ENCODE measurements around the gene HSD3B7. TPM values are rescaled to one million over a fixed set of nuclear protein-coding genes. Genes with fewer than 3 reads are reported as not detected.

HSD3B7 gene
- total and polyA plus RNA-seq, 2 of the 8 experiments (the other 6 are each of a cell fraction or from before 2014, with no cell fraction given): 2.9 to 6.6 TPM

DNA sequence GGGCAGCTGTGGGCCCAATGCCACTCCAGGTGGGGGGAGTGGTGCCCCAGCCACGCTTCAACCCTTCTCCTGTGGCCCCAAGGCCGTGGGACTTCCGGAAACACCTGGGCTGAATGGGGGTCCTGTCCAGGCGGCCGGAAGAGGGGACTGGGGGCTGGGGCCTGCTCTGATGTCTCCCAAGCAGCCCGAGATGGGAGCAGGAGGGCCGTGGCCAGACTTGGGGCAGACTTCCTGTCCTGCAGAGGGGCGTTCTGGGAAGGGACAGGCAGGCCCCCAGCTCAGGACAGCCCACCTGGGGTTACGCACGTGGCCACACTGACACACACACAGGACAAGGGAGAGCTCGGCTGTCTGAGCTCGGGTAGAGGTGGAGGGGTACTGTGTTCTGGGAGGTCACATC is 5.1 kb downstream of the HSD3B7 start:
- Histone ChIP-seq H2BK5ac (ENCODE audit: low read depth, low read length) (no peak overlapping the region), H4K91ac (replicated peaks; ENCODE audit: insufficient read length, low read length) (no peak overlapping the region), H3K18ac (ENCODE audit: extremely low read depth, low read length) (no peak overlapping the region), H2BK12ac (ENCODE audit: low read depth, low read length) (no peak overlapping the region), H3K14ac (ENCODE audit: insufficient read length) (no peak overlapping the region), H3K4ac (replicated peaks; ENCODE audit: insufficient read length, low read depth, low read length) (no peak overlapping the region), H2AK5ac (ENCODE audit: low read depth, low read length) (no peak overlapping the region), H3K4me1 (replicated peaks in 1 of 4; ENCODE audit: control insufficient read depth in 3 of 4, insufficient read depth in 4 of 4, low read length in 3 of 4) (peaks cover 0 to 5% (median 2%) of the 10 kb centered on the region in 4 experiments; a peak in 4 of 7 replicates), H2BK120ac (replicated peaks; ENCODE audit: low read depth, low read length) (no peak overlapping the region), H2BK15ac (ENCODE audit: low read length) (no peak overlapping the region), H3K4me2 (ENCODE audit: insufficient read depth in 1 of 2, low read depth in 2 of 2, low read length in 2 of 2) (no peak overlapping the region), H2AFZ (ENCODE audit: low read length) (no peak overlapping the region), H3K79me1 (ENCODE audit: low read depth, low read length) (no peaks in the 10 kb centered on the region), H4K20me1 (replicated peaks in 1 of 2; ENCODE audit: control insufficient read depth in 1 of 2, insufficient read depth in 2 of 2, low read length in 2 of 2) (peaks cover 0 to 3% of the 10 kb centered on the region in 2 experiments), H3K79me2 (ENCODE audit: control insufficient read depth in 1 of 2, insufficient read depth in 2 of 2, low read length in 2 of 2) (no peaks in the 10 kb centered on the region), H3K27me3 (replicated peaks in 1 of 4; ENCODE audit: control insufficient read depth in 3 of 4, extremely low read depth in 1 of 4, insufficient read depth in 3 of 4, low read length in 3 of 4) (no peaks in the 10 kb centered on the region; a peak in 1 of 7 replicates), H3K4me3 (ENCODE audit: extremely low read depth in 1 of 4, insufficient read depth in 2 of 4, low read depth in 3 of 4, low read length in 4 of 4) (no peak overlapping the region), H3K36me3 (ENCODE audit: control insufficient read depth in 2 of 4, insufficient read depth in 4 of 4, low read length in 3 of 4) (no peaks in the 10 kb centered on the region), H3K56ac (replicated peaks; ENCODE audit: insufficient read length, low read depth, low read length) (no peak overlapping the region), H3K23ac (ENCODE audit: insufficient read length) (no peak overlapping the region), H3K9ac (replicated peaks in 1 of 4; ENCODE audit: extremely low read depth in 1 of 4, low read depth in 3 of 4, low read length in 3 of 4) (no peak overlapping the region; a peak in 1 of 7 replicates), H4K5ac (ENCODE audit: insufficient read length, low read depth, low read length) (no peak overlapping the region), H3K9me3 (ENCODE audit: insufficient read depth in 2 of 2, low read depth in 1 of 2, low read length in 1 of 2) (no peaks in the 10 kb centered on the region), H3K23me2 (ENCODE audit: low read depth, low read length) (peaks cover 2% of the 10 kb centered on the region; the same call in 1 of the 2 replicates), H2BK20ac (ENCODE audit: low read length) (no peak overlapping the region), H3K27ac (ENCODE audit: low read depth, low read length) (no peak overlapping the region; the same call in 1 of the 2 replicates), H4K8ac (ENCODE audit: extremely low read depth, insufficient read depth, low read length) (no peak overlapping the region)
- 90% methylated on average over 12 of the region's 12 CpGs; no CpG with 5 or more reads in 1 of the 2 experiments for WGBS, 2 experiments (ENCODE audit: extremely low coverage in 1 of 2, insufficient coverage in 1 of 2, insufficient read length in 1 of 2, insufficient replicate concordance in 2 of 2, low coverage in 1 of 2, low lambda C conversion rate in 2 of 2, missing lambda C conversion rate in 1 of 2)
- POLR2A ChIA-PET (ENCODE audit: partially characterized antibody): interaction anchor here (0.7 kb wide), 1 partner anchor 24 kb away, joined by 3 read pairs; no protein-coding TSS in a partner anchor
- TF ChIP-seq CTCF (IDR thresholded peaks at IDR 0.05; ENCODE audit: control extremely low read depth in 1 of 3, insufficient read depth in 1 of 3, low read depth in 1 of 3, low read length in 3 of 3): no peak
- TF ChIP-seq POLR2A (IDR thresholded peaks at IDR 0.05; ENCODE audit: control extremely low read depth in 1 of 2, low read depth in 2 of 2, low read length in 2 of 2): no peak
- TF ChIP-seq SIN3A (conservative IDR thresholded peaks at IDR 0.05 in 1 of 2, IDR thresholded peaks at IDR 0.05 in 1 of 2; ENCODE audit: low read depth in 1 of 2, low read length in 2 of 2): no peak
- TF ChIP-seq SP4 (IDR thresholded peaks at IDR 0.05; ENCODE audit: low read length): no peak
- no peak for TF ChIP-seq GABPA (IDR thresholded peaks at IDR 0.05; ENCODE audit: borderline replicate concordance, insufficient read depth, low read length)
- no peak for TF ChIP-seq CHD2 (IDR thresholded peaks at IDR 0.05; ENCODE audit: low read length)
- no peak for TF ChIP-seq CBX8 (IDR thresholded peaks at IDR 0.05; ENCODE audit: borderline replicate concordance, low read depth, low read length)
- no peak for TF ChIP-seq HDAC6 (IDR thresholded peaks at IDR 0.05; ENCODE audit: low read depth, low read length)
- TF ChIP-seq SP1 (IDR thresholded peaks at IDR 0.05; ENCODE audit: low read depth, low read length): no peak
- no peak for TF ChIP-seq YY1 (IDR thresholded peaks at IDR 0.05; ENCODE audit: low read depth, low read length)
- no peak for TF ChIP-seq CBX5 (IDR thresholded peaks at IDR 0.05; ENCODE audit: low read depth, low read length)
- FAIRE-seq: no peak
- no peak for DNase-seq (ENCODE audit: low read depth in 1 of 2, low spot score in 2 of 2)
- CTCF ChIA-PET (ENCODE audit: partially characterized antibody): interaction anchor here (1.5 kb wide), 1 partner anchor 52 kb away, joined by 4 read pairs; no protein-coding TSS in a partner anchor

Data from H1 (cell line).